ACC112 (cell line): Measurements from ENCODE around the gene PSMC5.
"Not testable (repeated sequence)": the region's sequence is repeated elsewhere in the genome, so short reads cannot be mapped to it uniquely, and the experiment has no call there.

Experiments used
- H2AFZ ChIP-seq: fragments of 200-600 bp; sonication (generic); one replicate; pipeline ENCODE4 v1.6.0; 2017; ENCODE audit warnings: antibody characterized with exemption, low read length; ENCODE audit not compliant: unreplicated experiment
- H3K27ac ChIP-seq: fragments of 200-600 bp; sonication (generic); 2 replicates; pipeline ENCODE4 v1.5.1; 2014; ENCODE audit warnings: low read depth, mild to moderate bottlenecking, antibody characterized with exemption, low read length, moderate library complexity
- H3K27me3 ChIP-seq: fragments of 200-600 bp; sonication (generic); 2 replicates; pipeline ENCODE4 v1.6.1; 2014; ENCODE audit warnings: mild to moderate bottlenecking, antibody characterized with exemption, low read length, moderate library complexity, mixed read lengths; ENCODE audit not compliant: insufficient read depth
- H3K36me3 ChIP-seq: fragments of 200-600 bp; sonication (generic); 2 replicates; pipeline ENCODE4 v1.6.1; 2016; ENCODE audit warnings: mild to moderate bottlenecking, antibody characterized with exemption, low read length, moderate library complexity, mixed read lengths; ENCODE audit not compliant: insufficient read depth
- H3K4me1 ChIP-seq: fragments of 200-600 bp; sonication (generic); one replicate; pipeline ENCODE4 v1.6.1; 2016; ENCODE audit warnings: low read length, mixed read lengths; ENCODE audit not compliant: insufficient read depth, unreplicated experiment, control insufficient read depth
- H3K4me3 ChIP-seq: fragments of 200-600 bp; sonication (generic); 2 replicates; pipeline ENCODE4 v1.5.1; 2014; ENCODE audit warnings: mild to moderate bottlenecking, low read depth, low read length
- H3K79me2 ChIP-seq: fragments of 200-600 bp; sonication (generic); one replicate; pipeline ENCODE4 v1.6.0; 2016; ENCODE audit warnings: low read length; ENCODE audit not compliant: control insufficient read depth, unreplicated experiment, insufficient read depth

Gene PSMC5

DNA sequence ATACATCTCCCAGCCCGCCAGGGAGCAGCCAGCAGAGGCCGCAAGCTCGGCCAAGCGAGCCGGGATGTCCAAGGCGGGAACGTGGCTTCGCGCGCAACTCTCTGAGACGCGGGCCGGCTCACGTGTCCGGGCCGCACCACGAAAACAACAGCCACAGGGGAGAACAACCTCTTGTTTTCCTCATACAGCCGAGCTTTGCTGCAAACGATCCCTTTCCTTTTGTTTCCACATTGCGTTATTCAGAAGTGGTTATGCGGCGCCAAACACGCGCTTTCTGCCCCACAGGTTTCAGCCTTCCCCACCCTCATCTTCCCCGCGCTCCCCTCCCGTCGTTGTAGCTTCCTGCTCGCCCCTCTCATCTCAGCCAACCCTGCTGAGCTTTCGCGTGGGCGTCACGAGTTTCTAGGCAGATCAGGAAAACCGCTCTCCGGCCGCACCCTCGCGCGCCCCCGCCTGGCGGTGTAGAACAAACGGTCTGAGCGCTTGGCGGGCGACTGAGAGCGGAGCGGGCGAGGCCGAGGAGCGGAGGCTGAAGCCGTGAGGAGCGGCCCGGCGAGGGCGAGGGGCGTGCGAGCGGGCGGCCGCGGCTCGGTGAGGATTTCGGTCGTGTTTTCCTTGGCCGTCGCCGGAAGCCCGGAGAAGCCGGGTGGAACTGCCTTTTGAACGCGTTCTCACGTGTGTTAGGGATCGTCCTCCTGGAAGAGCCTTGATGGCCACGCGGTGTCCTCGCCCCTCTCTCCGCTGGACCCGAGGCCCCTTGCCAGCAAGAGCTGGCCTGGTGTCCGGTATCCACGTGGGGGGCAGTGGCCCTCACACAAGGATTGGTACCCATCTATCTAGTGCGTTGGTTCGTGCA, 21.8 kb downstream of the PSMC5 start:
- H2AFZ ChIP-seq, result peak overlapping the region; percentile 82
- H3K4me3 ChIP-seq, result peak overlapping the region; percentile 71
- no peaks in the 10 kb centered on the region for H3K36me3 ChIP-seq
- no peaks in the 10 kb centered on the region for H3K27me3 ChIP-seq
- H3K79me2 ChIP-seq, result no peaks in the 10 kb centered on the region
- peak overlapping the region; percentile 51; the same call in 1 of the 2 replicates for H3K27ac ChIP-seq
- H3K4me1 ChIP-seq, result peaks cover 5% of the 10 kb centered on the region

DNA sequence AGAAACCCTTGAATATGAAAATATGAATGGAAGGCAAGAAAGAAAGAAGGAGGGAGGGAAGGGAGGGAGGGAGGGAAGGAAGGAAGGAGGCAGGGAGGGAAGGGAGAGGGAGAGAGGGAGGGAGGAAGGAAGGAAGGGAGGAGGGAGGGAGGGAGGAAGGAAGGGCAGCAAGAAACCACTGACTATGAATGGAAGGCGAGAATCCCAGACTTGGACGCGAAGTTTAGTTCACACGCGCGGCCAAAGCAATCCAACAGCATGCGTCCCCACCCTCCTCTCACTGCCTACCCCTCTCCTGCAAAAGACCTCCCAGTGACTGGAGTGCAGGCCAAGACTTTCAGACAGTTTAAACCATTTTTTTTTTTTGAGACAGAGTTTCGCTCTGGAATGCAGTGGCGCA, 23.2 kb downstream of the PSMC5 start:
- no peak overlapping the region for H2AFZ ChIP-seq
- no peaks in the 10 kb centered on the region for H3K36me3 ChIP-seq
- H3K4me1 ChIP-seq, result no peaks in the 10 kb centered on the region
- no peak overlapping the region for H3K4me3 ChIP-seq
- no peaks in the 10 kb centered on the region for H3K79me2 ChIP-seq
- no peak overlapping the region for H3K27ac ChIP-seq
- no peaks in the 10 kb centered on the region for H3K27me3 ChIP-seq

DNA sequence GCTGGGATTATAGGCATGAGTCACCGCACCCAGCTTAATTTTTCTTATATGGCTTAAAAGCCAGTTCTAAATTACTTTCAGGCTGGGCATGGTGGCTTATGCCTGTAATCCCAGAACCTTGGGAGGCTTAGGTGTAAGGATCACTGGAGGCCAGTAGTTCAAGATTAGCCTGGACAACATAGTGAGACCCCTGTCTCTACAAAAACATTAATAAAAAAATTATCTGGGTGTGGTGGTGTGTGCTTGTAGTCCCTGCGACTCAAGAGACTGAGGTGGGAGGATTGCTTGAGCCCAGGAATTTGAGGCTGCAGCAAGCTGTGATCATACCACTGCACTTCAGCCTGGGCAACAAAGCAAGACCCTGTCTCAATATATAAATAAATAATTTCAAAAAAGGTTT, 26.0 kb downstream of the PSMC5 start:
- H3K36me3 ChIP-seq, result no peaks in the 10 kb centered on the region
- H2AFZ ChIP-seq, result no peak overlapping the region
- no peaks in the 10 kb centered on the region for H3K27me3 ChIP-seq
- H3K27ac ChIP-seq, result no peak overlapping the region
- no peaks in the 10 kb centered on the region for H3K4me1 ChIP-seq
- H3K4me3 ChIP-seq, result no peak overlapping the region
- no peaks in the 10 kb centered on the region for H3K79me2 ChIP-seq

DNA sequence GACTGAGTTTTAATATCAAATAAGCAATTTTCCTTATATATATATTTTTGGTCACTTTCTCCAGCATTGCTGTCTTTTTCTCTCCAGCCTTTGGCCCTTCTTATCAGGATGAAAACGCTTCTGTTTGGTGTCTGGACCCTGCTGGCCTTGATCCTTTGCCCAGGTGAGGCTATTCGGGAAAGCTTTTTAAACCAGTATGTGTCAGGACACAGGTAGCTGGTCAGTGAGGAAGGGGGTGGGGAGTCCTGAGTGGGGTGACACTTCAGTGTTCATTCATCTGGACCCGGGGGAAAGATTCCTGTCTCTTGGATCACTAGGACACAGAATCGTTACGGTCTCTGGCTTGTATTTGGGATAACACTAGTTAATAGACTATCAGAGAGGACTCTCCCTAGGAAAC, 27.5 kb downstream of the PSMC5 start:
- no peak overlapping the region for H3K27ac ChIP-seq
- no peaks in the 10 kb centered on the region for H3K4me1 ChIP-seq
- no peak overlapping the region for H3K4me3 ChIP-seq
- no peaks in the 10 kb centered on the region for H3K36me3 ChIP-seq
- peaks cover 8% of the 10 kb centered on the region; the same call in 1 of the 2 replicates for H3K27me3 ChIP-seq
- H3K79me2 ChIP-seq, result no peaks in the 10 kb centered on the region
- no peak overlapping the region for H2AFZ ChIP-seq

DNA sequence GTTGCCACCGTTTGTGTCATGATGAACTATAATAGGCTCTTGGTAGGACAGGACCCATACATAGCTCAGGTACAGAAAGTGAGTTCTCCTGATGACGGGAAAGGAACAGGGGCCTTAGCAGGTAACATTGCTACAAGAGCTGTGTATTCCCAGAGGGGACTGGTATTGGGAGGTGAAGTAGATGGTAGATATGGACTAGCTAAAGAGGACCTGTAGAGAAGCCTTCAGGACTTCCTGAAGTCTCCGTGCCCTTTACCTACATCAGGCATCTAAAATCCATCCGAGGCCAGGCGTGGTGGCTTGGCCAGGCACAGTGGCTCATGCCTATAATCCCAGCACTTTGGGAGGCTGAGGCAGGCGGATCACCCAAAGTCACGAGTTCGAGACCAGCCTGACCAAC, 28.0 kb downstream of the PSMC5 start:
- no peak overlapping the region for H2AFZ ChIP-seq
- no peak overlapping the region for H3K4me3 ChIP-seq
- no peaks in the 10 kb centered on the region for H3K79me2 ChIP-seq
- H3K36me3 ChIP-seq, result no peaks in the 10 kb centered on the region
- H3K27me3 ChIP-seq, result peaks cover 9% of the 10 kb centered on the region; the same call in 1 of the 2 replicates
- no peaks in the 10 kb centered on the region for H3K4me1 ChIP-seq
- no peak overlapping the region for H3K27ac ChIP-seq

DNA sequence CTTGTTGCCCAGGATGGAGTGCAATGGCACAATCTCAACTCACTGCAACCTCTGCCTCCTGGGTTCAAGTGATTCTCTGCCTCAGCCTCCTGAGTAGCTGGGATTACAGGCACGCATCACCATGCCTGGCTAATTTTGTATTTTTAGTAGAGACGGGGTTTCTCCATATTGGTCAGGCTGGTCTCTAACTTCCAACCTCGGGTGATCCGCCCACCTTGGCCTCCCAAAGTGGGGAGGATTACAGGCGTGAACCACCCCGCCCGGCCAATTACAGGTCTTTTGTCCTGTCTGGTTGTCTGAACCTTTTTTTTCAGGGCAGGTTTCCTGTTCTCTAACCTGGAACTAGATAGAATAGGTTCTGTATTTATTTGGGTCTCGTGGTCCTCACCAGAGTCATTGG, 29.2 kb downstream of the PSMC5 start:
- H3K27ac ChIP-seq, H3K4me3 ChIP-seq, H3K36me3 ChIP-seq, H3K79me2 ChIP-seq, H3K27me3 ChIP-seq, H3K4me1 ChIP-seq, H2AFZ ChIP-seq: not testable (repeated sequence)

DNA sequence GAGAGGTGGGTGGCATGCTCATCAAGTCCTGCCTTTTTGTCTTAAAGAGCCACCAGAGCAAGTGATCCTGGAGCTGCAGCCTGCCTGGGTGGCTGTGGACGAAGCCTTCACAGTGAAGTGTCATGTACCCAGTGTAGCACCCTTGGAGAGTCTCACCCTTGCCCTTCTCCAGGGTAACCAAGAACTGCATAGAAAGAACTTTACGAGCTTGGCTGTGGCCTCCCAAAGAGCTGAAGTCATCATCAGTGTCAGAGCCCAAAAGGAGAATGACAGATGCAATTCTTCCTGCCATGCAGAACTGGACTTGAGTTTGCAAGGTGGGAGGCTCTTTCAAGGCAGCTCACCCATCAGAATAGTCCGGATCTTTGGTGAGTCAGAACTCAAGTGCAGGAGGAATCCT, 32.0 kb downstream of the PSMC5 start:
- Histone ChIP-seq H2AFZ (no peak overlapping the region), H3K27me3 (peaks cover 9% of the 10 kb centered on the region; the same call in 1 of the 2 replicates), H3K27ac (no peak overlapping the region), H3K4me3 (no peak overlapping the region), H3K79me2 (no peaks in the 10 kb centered on the region), H3K36me3 (no peaks in the 10 kb centered on the region), H3K4me1 (no peaks in the 10 kb centered on the region)

DNA sequence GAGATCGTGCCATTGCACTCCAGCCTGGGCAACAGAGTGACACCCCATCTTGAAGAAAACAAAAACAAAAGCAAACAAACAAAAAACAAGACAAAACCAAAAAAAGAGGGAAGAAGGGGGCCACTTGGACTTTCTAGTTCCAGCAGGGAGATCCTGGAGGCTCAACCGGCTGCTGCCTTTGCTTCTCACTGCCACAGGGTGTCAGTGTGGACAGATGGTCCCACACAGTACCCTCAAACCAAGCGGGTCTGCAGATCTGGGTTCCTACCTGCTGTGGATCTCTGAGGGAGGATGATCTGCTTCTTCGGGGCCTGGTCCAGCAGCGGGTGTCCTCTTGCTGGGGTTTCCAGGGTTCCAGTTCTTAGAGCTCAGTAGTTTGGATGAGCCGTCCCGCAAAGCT, 39.4 kb downstream of the PSMC5 start:
- H2AFZ ChIP-seq, H3K27ac ChIP-seq, H3K4me3 ChIP-seq, H3K4me1 ChIP-seq, H3K36me3 ChIP-seq, H3K79me2 ChIP-seq, H3K27me3 ChIP-seq: not testable (repeated sequence)

GRCh38 chr17:63869491-63870291, 42.5 kb downstream of the PSMC5 start:
- H3K36me3 ChIP-seq, H3K79me2 ChIP-seq, H3K27me3 ChIP-seq, H2AFZ ChIP-seq, H3K4me1 ChIP-seq, H3K27ac ChIP-seq, H3K4me3 ChIP-seq: not testable (repeated sequence)

GRCh38 chr17:63870292-63870665, 43.0 kb downstream of the PSMC5 start:
- not testable (repeated sequence) for H3K79me2 ChIP-seq, H3K4me1 ChIP-seq, H3K27ac ChIP-seq, H3K4me3 ChIP-seq, H2AFZ ChIP-seq, H3K36me3 ChIP-seq, H3K27me3 ChIP-seq
